ENCODE results near the gene RARS2. TPM values are rescaled to one million over a fixed set of nuclear protein-coding genes. Genes with fewer than 3 reads are reported as not detected.

The RARS2 gene
- total and polyA plus RNA-seq, 2 donors (not counting 1 experiment from before 2014, with no cell fraction given) = 33.9 to 43.8 TPM

GRCh38 chr6:87586371-87587077 is 3.3 kb downstream of the RARS2 start:
- Histone ChIP-seq H3K4me2 (ENCODE audit: extremely low read depth, insufficient read depth, low read length) (no peak overlapping the region), H2AFZ (ENCODE audit: low read length) (no peak overlapping the region), H3K9ac (ENCODE audit: insufficient read depth, low read length) (no peak overlapping the region), H3K79me2 (ENCODE audit: control insufficient read depth, insufficient read depth, low read length) (peaks cover 78% of the 10 kb centered on the region), H3K36me3 (ENCODE audit: control insufficient read depth, insufficient read depth, low read length) (no peaks in the 10 kb centered on the region), H3K9me3 (ENCODE audit: control insufficient read depth, insufficient read depth, low read depth, low read length) (no peaks in the 10 kb centered on the region), H3K27ac (ENCODE audit: insufficient read depth, low read length) (no peak overlapping the region), H3K4me1 (ENCODE audit: control insufficient read depth, extremely low read depth, insufficient read depth, low read length) (peaks cover 2% of the 10 kb centered on the region), H4K20me1 (ENCODE audit: control insufficient read depth, extremely low read depth, insufficient read depth, low read length) (no peaks in the 10 kb centered on the region), H3K4me3 (replicated peaks in 1 of 4; ENCODE audit: control extremely low read depth in 1 of 4, insufficient read depth in 1 of 4, low read depth in 3 of 4, low read length in 4 of 4) (no peak overlapping the region), H3K27me3 (ENCODE audit: control insufficient read depth, insufficient read depth, low read length) (no peaks in the 10 kb centered on the region)
- TF ChIP-seq EZH2 (IDR thresholded peaks at IDR 0.05; ENCODE audit: low read length, missing control alignments) (no peak), CTCF (conservative IDR thresholded peaks at IDR 0.05 in 1 of 2, IDR thresholded peaks at IDR 0.05 in 1 of 2; ENCODE audit: low read depth in 1 of 2, low read length in 2 of 2) (no peak)
- DNase-seq (ENCODE audit: low read depth in 2 of 2) = peak in 1 of 2 donors; percentile 33

GRCh38 chr6:87583822-87584221 is 6.0 kb downstream of the RARS2 start:
- H3K36me3 ChIP-seq (ENCODE audit: control insufficient read depth, insufficient read depth, low read length) = no peaks in the 10 kb centered on the region
- H3K9ac ChIP-seq (ENCODE audit: insufficient read depth, low read length) = no peak overlapping the region
- H3K79me2 ChIP-seq (ENCODE audit: control insufficient read depth, insufficient read depth, low read length) = peaks cover 66% of the 10 kb centered on the region
- H2AFZ ChIP-seq (ENCODE audit: low read length) = no peak overlapping the region
- no peak overlapping the region for H3K4me2 ChIP-seq (ENCODE audit: extremely low read depth, insufficient read depth, low read length)
- no peaks in the 10 kb centered on the region for H4K20me1 ChIP-seq (ENCODE audit: control insufficient read depth, extremely low read depth, insufficient read depth, low read length)
- H3K27ac ChIP-seq (ENCODE audit: insufficient read depth, low read length) = no peak overlapping the region
- DNase-seq (ENCODE audit: low read depth in 2 of 2) = no peak
- no peaks in the 10 kb centered on the region for H3K27me3 ChIP-seq (ENCODE audit: control insufficient read depth, insufficient read depth, low read length)
- no peak for TF ChIP-seq EZH2 (IDR thresholded peaks at IDR 0.05; ENCODE audit: low read length, missing control alignments)
- no peak for TF ChIP-seq CTCF (conservative IDR thresholded peaks at IDR 0.05 in 1 of 2, IDR thresholded peaks at IDR 0.05 in 1 of 2; ENCODE audit: low read depth in 1 of 2, low read length in 2 of 2)
- H3K9me3 ChIP-seq (ENCODE audit: control insufficient read depth, insufficient read depth, low read depth, low read length) = no peaks in the 10 kb centered on the region
- H3K4me1 ChIP-seq (ENCODE audit: control insufficient read depth, extremely low read depth, insufficient read depth, low read length) = peaks cover 2% of the 10 kb centered on the region
- no peak overlapping the region for H3K4me3 ChIP-seq (replicated peaks in 1 of 4; ENCODE audit: control extremely low read depth in 1 of 4, insufficient read depth in 1 of 4, low read depth in 3 of 4, low read length in 4 of 4)

GRCh38 chr6:87575423-87575822 is 14.4 kb downstream of the RARS2 start:
- TF ChIP-seq CTCF (conservative IDR thresholded peaks at IDR 0.05 in 1 of 2, IDR thresholded peaks at IDR 0.05 in 1 of 2; ENCODE audit: low read depth in 1 of 2, low read length in 2 of 2) = no peak
- no peak for TF ChIP-seq EZH2 (IDR thresholded peaks at IDR 0.05; ENCODE audit: low read length, missing control alignments)
- H3K27me3 ChIP-seq (ENCODE audit: control insufficient read depth, insufficient read depth, low read length) = no peaks in the 10 kb centered on the region
- no peaks in the 10 kb centered on the region for H4K20me1 ChIP-seq (ENCODE audit: control insufficient read depth, extremely low read depth, insufficient read depth, low read length)
- H3K27ac ChIP-seq (ENCODE audit: insufficient read depth, low read length) = no peak overlapping the region
- no peak overlapping the region for H3K4me2 ChIP-seq (ENCODE audit: extremely low read depth, insufficient read depth, low read length)
- H3K9me3 ChIP-seq (ENCODE audit: control insufficient read depth, insufficient read depth, low read depth, low read length) = no peaks in the 10 kb centered on the region
- no peak overlapping the region for H2AFZ ChIP-seq (ENCODE audit: low read length)
- H3K4me3 ChIP-seq (replicated peaks in 1 of 4; ENCODE audit: control extremely low read depth in 1 of 4, insufficient read depth in 1 of 4, low read depth in 3 of 4, low read length in 4 of 4) = no peak overlapping the region
- H3K36me3 ChIP-seq (ENCODE audit: control insufficient read depth, insufficient read depth, low read length) = no peaks in the 10 kb centered on the region
- H3K4me1 ChIP-seq (ENCODE audit: control insufficient read depth, extremely low read depth, insufficient read depth, low read length) = peaks cover 3% of the 10 kb centered on the region
- DNase-seq (ENCODE audit: low read depth in 2 of 2) = no peak
- H3K79me2 ChIP-seq (ENCODE audit: control insufficient read depth, insufficient read depth, low read length) = peaks cover 58% of the 10 kb centered on the region
- no peak overlapping the region for H3K9ac ChIP-seq (ENCODE audit: insufficient read depth, low read length)
